ENCODE data around the gene EFEMP2. TPM values are rescaled to one million over a fixed set of nuclear protein-coding genes. Genes with fewer than 3 reads are reported as not detected.

Gene EFEMP2
- total RNA-seq, 1 experiment from 2014 or later: 31.2 TPM

- DNase-seq (ENCODE audit: low spot score): no peak
- Histone ChIP-seq H3K4me3 (ENCODE audit: low read depth, low read length, poor library complexity, severe bottlenecking) (no peak overlapping the region), H3K27ac (ENCODE audit: low read depth, low read length, poor library complexity, severe bottlenecking) (no peak overlapping the region), H3K9me3 (ENCODE audit: low read depth, low read length, poor library complexity, severe bottlenecking) (no peaks in the 10 kb centered on the region), H3K27me3 (replicated peaks; ENCODE audit: insufficient read depth, low read depth, low read length, poor library complexity) (no peaks in the 10 kb centered on the region), H3K4me1 (ENCODE audit: insufficient read depth, low read length, poor library complexity, severe bottlenecking) (no peaks in the 10 kb centered on the region), H3K36me3 (ENCODE audit: insufficient read depth, low read length, poor library complexity, severe bottlenecking) (peaks cover 36% of the 10 kb centered on the region)
- ChIA-PET POLR2A (ENCODE audit: low non-redundant PET) (no interaction called here), CTCF (no interaction called here)
- BruUV-seq (replicated peaks): no TSS peak
- intact Hi-C loops (cut with micrococcal nuclease; ENCODE audit: unreplicated experiment): no loop called here
- TF ChIP-seq EZH2 (IDR thresholded peaks at IDR 0.05; ENCODE audit: borderline replicate concordance, low read depth, low read length, poor library complexity, severe bottlenecking) (no peak), CTCF (conservative IDR thresholded peaks at IDR 0.05; ENCODE audit: low read depth, low read length) (no peak)
Measured at GRCh38 chr11:65880844-65881421, 8.3 kb upstream of the EFEMP2 start.

GRCh38 chr11:65880027-65880426 is 7.4 kb upstream of the EFEMP2 start:
- no peak for DNase-seq (ENCODE audit: low spot score)
- Histone ChIP-seq H3K36me3 (ENCODE audit: insufficient read depth, low read length, poor library complexity, severe bottlenecking) (peaks cover 27% of the 10 kb centered on the region), H3K27ac (ENCODE audit: low read depth, low read length, poor library complexity, severe bottlenecking) (no peak overlapping the region), H3K4me3 (ENCODE audit: low read depth, low read length, poor library complexity, severe bottlenecking) (no peak overlapping the region), H3K9me3 (ENCODE audit: low read depth, low read length, poor library complexity, severe bottlenecking) (no peaks in the 10 kb centered on the region), H3K4me1 (ENCODE audit: insufficient read depth, low read length, poor library complexity, severe bottlenecking) (no peaks in the 10 kb centered on the region), H3K27me3 (replicated peaks; ENCODE audit: insufficient read depth, low read depth, low read length, poor library complexity) (no peaks in the 10 kb centered on the region)
- intact Hi-C loops (cut with micrococcal nuclease; ENCODE audit: unreplicated experiment): no loop called here
- CTCF ChIA-PET: no interaction called here
- TF ChIP-seq CTCF (conservative IDR thresholded peaks at IDR 0.05; ENCODE audit: low read depth, low read length): no peak
- TF ChIP-seq EZH2 (IDR thresholded peaks at IDR 0.05; ENCODE audit: borderline replicate concordance, low read depth, low read length, poor library complexity, severe bottlenecking): no peak
- POLR2A ChIA-PET (ENCODE audit: low non-redundant PET): no interaction called here
- no TSS peak for BruUV-seq (replicated peaks)

GRCh38 chr11:65879617-65880016 is 7.0 kb upstream of the EFEMP2 start, which contains the start of gene CTSW:
Gene CTSW, plus strand, starts transcription at chr11:65879837. Its CDS starts 18 bp downstream, at chr11:65879855.
- CTCF ChIA-PET: no interaction called here
- peaks cover 23% of the 10 kb centered on the region for H3K36me3 ChIP-seq (ENCODE audit: insufficient read depth, low read length, poor library complexity, severe bottlenecking)
- H3K27ac ChIP-seq (ENCODE audit: low read depth, low read length, poor library complexity, severe bottlenecking): no peak within 1 kb of the TSS
- no peak for DNase-seq (ENCODE audit: low spot score)
- no peak for TF ChIP-seq CTCF (conservative IDR thresholded peaks at IDR 0.05; ENCODE audit: low read depth, low read length)
- no peak for TF ChIP-seq EZH2 (IDR thresholded peaks at IDR 0.05; ENCODE audit: borderline replicate concordance, low read depth, low read length, poor library complexity, severe bottlenecking)
- no peaks in the 10 kb centered on the region for H3K4me1 ChIP-seq (ENCODE audit: insufficient read depth, low read length, poor library complexity, severe bottlenecking)
- POLR2A ChIA-PET (ENCODE audit: low non-redundant PET): no interaction called here
- no peak within 1 kb of the TSS for H3K4me3 ChIP-seq (ENCODE audit: low read depth, low read length, poor library complexity, severe bottlenecking)
- H3K9me3 ChIP-seq (ENCODE audit: low read depth, low read length, poor library complexity, severe bottlenecking): no peaks in the 10 kb centered on the region
- intact Hi-C loops (cut with micrococcal nuclease; ENCODE audit: unreplicated experiment): no loop called here
- BruUV-seq (replicated peaks): no TSS peak
- H3K27me3 ChIP-seq (replicated peaks; ENCODE audit: insufficient read depth, low read depth, low read length, poor library complexity): no peaks in the 10 kb centered on the region

All from A673 (cell line).